ENCODE results near the gene FBXL19. TPM values are rescaled to one million over a fixed set of nuclear protein-coding genes. Genes with fewer than 3 reads are reported as not detected.

FBXL19 gene
- total and polyA plus RNA-seq, 2 of the 13 experiments (the other 11 are each of a cell fraction or from before 2014, with no cell fraction given): 6.0 to 13.7 TPM

DNA sequence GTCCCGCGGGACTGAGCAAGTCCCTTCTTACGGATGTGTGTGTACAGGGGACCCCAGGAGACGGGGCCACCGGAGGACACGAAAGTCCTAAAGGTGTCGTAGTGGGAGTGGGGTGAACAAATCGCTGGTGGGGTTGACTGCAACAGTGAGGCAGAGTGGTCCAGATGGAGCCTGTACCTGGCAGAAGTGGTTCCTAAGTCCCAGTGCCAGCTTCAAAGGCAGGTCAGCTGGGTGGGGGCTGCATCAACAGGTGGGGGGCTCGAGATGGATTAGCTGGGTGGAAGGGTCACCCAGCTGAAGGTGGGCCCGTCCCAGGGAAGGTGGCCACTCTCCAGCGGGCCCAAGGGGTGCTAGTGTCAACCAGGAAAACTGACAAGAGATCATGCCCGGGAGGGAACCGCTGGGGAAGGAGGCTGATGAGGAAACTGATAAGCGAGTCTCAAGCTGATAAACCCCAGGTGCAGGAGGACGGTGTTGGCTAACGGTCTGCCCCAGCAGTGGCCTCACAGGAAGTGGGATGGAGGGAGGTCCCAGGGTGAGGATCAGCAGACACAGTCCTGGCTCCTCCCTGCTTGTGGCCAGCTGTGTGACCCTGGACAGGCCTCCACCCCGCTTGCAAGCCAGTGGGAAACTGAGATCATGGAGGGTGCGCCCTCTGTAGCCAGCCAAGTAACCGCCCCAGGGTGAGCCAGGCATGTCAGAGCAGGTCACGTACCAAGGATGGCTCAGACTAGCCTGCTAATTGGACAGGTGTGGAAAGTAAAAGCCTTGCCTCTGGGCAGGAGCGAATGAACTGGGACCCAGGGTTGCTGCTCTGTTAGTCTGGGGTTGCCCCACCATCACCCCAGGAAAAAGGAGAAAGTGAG is 26.5 kb downstream of the FBXL19 start (continued):
- TF ChIP-seq ZNF407 (CRISPR knock-in tag; IDR thresholded peaks at IDR 0.05; ENCODE audit: not compliant biosample characterization) (peak; percentile 23), GTF2F1 (IDR thresholded peaks at IDR 0.05; ENCODE audit: low read length) (no peak), ZNF557 (CRISPR knock-in tag; IDR thresholded peaks at IDR 0.05) (no peak), ZNF569 (CRISPR knock-in tag; IDR thresholded peaks at IDR 0.05; ENCODE audit: borderline replicate concordance) (peak; percentile 83; the same call in 1 of the 2 replicates), NONO (IDR thresholded peaks at IDR 0.05) (no peak), NONO (CRISPR knock-in tag; conservative IDR thresholded peaks at IDR 0.05) (peak; percentile 96), ZBTB7B (CRISPR knock-in tag; IDR thresholded peaks at IDR 0.05) (peak; percentile 84), HMGXB3 (CRISPR knock-in tag; IDR thresholded peaks at IDR 0.05; ENCODE audit: borderline replicate concordance) (peak; percentile 95), AFF4 (CRISPR knock-in tag; IDR thresholded peaks at IDR 0.05) (peak; percentile 95)
- TF ChIP-seq, protein P1, sequence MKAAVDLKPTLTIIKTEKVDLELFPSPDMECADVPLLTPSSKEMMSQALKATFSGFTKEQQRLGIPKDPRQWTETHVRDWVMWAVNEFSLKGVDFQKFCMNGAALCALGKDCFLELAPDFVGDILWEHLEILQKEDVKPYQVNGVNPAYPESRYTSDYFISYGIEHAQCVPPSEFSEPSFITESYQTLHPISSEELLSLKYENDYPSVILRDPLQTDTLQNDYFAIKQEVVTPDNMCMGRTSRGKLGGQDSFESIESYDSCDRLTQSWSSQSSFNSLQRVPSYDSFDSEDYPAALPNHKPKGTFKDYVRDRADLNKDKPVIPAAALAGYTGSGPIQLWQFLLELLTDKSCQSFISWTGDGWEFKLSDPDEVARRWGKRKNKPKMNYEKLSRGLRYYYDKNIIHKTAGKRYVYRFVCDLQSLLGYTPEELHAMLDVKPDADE (CRISPR knock-in tag; IDR thresholded peaks at IDR 0.05): no peak; the same call in 1 of the 2 replicates

Measured in HepG2 (cell line).